Glutamatergic neuron (in vitro differentiated cells): Measurements from ENCODE around the gene DNAH9. TPM values are rescaled to one million over a fixed set of nuclear protein-coding genes. Genes with fewer than 3 reads are reported as not detected.

Experiments
- DNase-seq: peaks from one replicate; pipeline ENCODE4 v3.0.0; 2022
- H3K27ac Mint-ChIP-seq: one replicate; pipeline ENCODE4 v1.8.0; 2020; ENCODE audit warnings: mild to moderate bottlenecking, mixed read lengths, inconsistent platforms; ENCODE audit not compliant: unreplicated experiment
- H3K27me3 Mint-ChIP-seq: one replicate; pipeline ENCODE4 v1.8.0; 2020; ENCODE audit warnings: mild to moderate bottlenecking, moderate library complexity, mixed read lengths, inconsistent platforms; ENCODE audit not compliant: unreplicated experiment
- H3K36me3 Mint-ChIP-seq: one replicate; pipeline ENCODE4 v1.8.0; 2020; ENCODE audit warnings: mild to moderate bottlenecking, mixed read lengths, inconsistent platforms; ENCODE audit not compliant: unreplicated experiment
- H3K4me1 Mint-ChIP-seq: one replicate; pipeline ENCODE4 v1.8.0; 2020; ENCODE audit warnings: mild to moderate bottlenecking, low read depth, mixed read lengths, inconsistent platforms; ENCODE audit not compliant: unreplicated experiment
- H3K4me3 Mint-ChIP-seq: one replicate; pipeline ENCODE4 v1.8.0; 2020; ENCODE audit warnings: mild to moderate bottlenecking, mixed read lengths, inconsistent platforms; ENCODE audit not compliant: unreplicated experiment
- H3K9me3 Mint-ChIP-seq: one replicate; pipeline ENCODE4 v1.8.0; 2020; ENCODE audit warnings: mild to moderate bottlenecking, moderate library complexity, mixed read lengths, inconsistent platforms; ENCODE audit not compliant: unreplicated experiment
- total RNA-seq: library from RNA; stranded (reverse); fragmentation: NEBNext Ultra II Directional; extraction: Animal tissue kit (Norgen Biotek cat#: 25700); gene quantifications from one replicate; pipeline ENCODE4 v1.2.1, GENCODE V29; 2021; ENCODE audit not compliant: unreplicated experiment
- TF ChIP-seq, protein P1 (sequence below): fragments of 200-600 bp; sonication (generic); IDR thresholded peaks from one replicate; pipeline ENCODE4 v1.5.0; 2021; ENCODE audit not compliant: partially characterized antibody, unreplicated experiment

The DNAH9 gene
- total RNA-seq, 1 donor from 2014 or later: 0.86 TPM

DNA sequence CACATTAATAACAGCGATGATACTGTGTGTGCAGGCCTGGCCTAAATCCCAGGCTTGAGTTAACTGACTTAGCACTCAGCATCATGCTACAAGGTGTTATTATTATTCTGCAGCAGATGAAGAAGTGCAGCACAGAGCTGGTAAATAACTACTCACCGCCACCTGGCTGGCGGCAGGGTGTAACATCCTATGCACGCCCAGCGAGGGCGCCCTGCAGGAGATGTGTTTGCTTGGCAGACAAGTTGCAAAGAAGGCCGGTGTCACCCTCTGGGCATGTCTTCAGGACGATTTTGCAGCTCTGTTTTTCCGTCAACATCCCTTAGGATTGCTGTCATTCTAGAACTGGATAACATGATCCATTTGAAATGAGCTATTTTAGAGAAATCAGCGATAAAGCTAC is 30.1 kb downstream of the DNAH9 start:
- Mint-ChIP-seq H3K36me3 (peaks cover 6% of the 10 kb centered on the region), H3K27me3 (no peaks in the 10 kb centered on the region), H3K4me3 (no peak overlapping the region), H3K4me1 (no peaks in the 10 kb centered on the region), H3K27ac (no peak overlapping the region), H3K9me3 (peaks cover 2% of the 10 kb centered on the region)
- DNase-seq: peak; percentile 53
- TF ChIP-seq, protein P1, sequence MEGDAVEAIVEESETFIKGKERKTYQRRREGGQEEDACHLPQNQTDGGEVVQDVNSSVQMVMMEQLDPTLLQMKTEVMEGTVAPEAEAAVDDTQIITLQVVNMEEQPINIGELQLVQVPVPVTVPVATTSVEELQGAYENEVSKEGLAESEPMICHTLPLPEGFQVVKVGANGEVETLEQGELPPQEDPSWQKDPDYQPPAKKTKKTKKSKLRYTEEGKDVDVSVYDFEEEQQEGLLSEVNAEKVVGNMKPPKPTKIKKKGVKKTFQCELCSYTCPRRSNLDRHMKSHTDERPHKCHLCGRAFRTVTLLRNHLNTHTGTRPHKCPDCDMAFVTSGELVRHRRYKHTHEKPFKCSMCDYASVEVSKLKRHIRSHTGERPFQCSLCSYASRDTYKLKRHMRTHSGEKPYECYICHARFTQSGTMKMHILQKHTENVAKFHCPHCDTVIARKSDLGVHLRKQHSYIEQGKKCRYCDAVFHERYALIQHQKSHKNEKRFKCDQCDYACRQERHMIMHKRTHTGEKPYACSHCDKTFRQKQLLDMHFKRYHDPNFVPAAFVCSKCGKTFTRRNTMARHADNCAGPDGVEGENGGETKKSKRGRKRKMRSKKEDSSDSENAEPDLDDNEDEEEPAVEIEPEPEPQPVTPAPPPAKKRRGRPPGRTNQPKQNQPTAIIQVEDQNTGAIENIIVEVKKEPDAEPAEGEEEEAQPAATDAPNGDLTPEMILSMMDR: peak; percentile 32

DNA sequence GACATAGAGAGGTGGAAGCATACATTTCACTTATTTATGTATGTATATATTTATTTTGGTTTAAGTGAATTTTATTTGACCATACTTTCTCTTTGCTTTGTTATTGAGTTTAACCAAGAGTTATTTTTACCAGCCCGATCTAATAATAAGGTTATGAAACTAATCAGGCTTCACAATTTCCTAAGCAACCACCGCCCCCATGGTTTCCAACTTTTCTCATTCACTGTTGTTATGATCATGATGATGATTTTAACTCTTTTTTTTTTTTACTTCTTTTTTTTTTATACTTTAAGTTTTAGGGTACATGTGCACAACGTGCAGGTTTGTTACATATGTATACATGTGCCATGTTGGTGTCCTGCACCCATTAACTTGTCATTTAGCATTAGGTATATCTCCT is 30.6 kb downstream of the DNAH9 start:
- peaks cover 6% of the 10 kb centered on the region for H3K36me3 Mint-ChIP-seq
- DNase-seq: no peak
- no peak overlapping the region for H3K27ac Mint-ChIP-seq
- peaks cover 2% of the 10 kb centered on the region for H3K9me3 Mint-ChIP-seq
- no peaks in the 10 kb centered on the region for H3K27me3 Mint-ChIP-seq
- H3K4me1 Mint-ChIP-seq: no peaks in the 10 kb centered on the region
- TF ChIP-seq, protein P1: no peak
- H3K4me3 Mint-ChIP-seq: no peak overlapping the region

DNA sequence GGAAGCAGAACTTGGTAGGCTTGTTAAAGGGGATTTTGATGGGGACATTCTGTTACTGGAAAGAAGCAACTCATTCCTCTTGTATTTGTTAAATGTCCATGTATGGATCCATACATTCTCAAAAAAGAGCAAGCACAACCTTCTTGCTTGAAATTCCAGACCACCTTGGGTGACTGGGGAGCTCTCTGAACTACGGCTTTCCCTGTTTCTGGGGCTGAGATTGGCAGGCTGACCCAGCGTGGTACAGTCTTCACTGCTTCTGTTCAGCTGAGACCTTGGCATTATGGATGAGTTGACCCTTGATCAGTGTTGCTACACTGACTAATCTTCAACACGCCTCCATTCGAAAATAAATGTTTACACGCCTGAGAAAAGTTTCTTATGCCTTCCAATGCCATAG is 38.5 kb downstream of the DNAH9 start:
- Mint-ChIP-seq H3K27me3 (peaks cover 4% of the 10 kb centered on the region), H3K4me1 (peaks cover 4% of the 10 kb centered on the region), H3K27ac (no peak overlapping the region), H3K4me3 (no peak overlapping the region), H3K36me3 (peaks cover 11% of the 10 kb centered on the region), H3K9me3 (no peaks in the 10 kb centered on the region)
- TF ChIP-seq, protein P1: no peak
- DNase-seq: no peak

DNA sequence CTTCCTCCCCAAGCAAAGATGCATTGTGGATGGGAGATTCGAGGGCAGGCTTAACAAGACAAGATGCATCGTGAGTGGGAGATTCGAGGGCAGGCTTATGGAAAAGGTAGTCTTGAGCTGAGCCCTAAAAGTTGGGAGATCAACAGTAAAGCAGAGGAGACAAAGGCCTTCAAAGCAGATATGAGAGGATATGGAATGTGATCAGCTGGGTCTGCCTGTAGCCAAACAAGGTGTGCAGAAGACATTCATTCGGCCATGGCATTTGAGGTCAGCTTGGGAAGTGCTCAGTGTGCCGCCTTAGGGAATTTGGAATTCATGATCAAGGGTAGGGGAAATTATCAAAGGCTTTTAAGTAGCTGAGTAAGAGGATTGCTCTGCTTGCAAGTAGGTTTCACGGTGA is 39.5 kb downstream of the DNAH9 start:
- Mint-ChIP-seq H3K4me3 (no peak overlapping the region), H3K9me3 (no peaks in the 10 kb centered on the region), H3K27ac (no peak overlapping the region), H3K36me3 (peaks cover 10% of the 10 kb centered on the region), H3K27me3 (peaks cover 4% of the 10 kb centered on the region), H3K4me1 (peaks cover 7% of the 10 kb centered on the region)
- no peak for DNase-seq
- TF ChIP-seq, protein P1: no peak

DNA sequence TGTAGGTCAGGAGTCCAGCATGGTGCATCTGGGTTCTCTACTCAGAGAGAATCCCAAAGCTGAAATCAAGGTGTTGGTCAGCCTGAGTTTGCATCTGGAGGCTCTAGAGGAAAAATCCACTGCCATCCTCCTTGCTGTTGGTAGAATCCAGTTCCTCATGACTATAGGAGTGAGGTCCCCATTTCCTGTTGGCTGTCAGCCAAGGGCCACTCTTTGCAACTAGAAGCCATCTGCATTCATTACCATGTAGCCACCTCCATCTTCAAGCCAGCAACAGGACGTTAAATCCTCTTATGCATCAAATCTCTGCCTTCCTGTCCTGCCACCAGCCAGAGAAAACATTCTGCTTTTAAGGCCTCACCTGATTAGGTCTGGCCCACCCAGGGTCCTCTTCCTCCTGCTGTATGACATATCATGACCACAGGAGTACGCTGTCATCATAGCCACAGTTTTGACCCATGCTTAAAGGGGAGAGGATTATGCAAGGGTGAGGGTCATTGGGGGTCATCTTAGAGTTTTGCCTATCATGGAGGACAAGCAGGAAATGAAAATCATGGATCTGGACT is 40.5 kb downstream of the DNAH9 start:
- Mint-ChIP-seq H3K27ac (no peak overlapping the region), H3K27me3 (peaks cover 4% of the 10 kb centered on the region), H3K4me1 (peaks cover 11% of the 10 kb centered on the region), H3K9me3 (no peaks in the 10 kb centered on the region), H3K4me3 (no peak overlapping the region), H3K36me3 (peaks cover 5% of the 10 kb centered on the region)
- DNase-seq: no peak
- TF ChIP-seq, protein P1: no peak
